GM12878 (cell line): ENCODE results near the gene SZRD1. TPM values are rescaled to one million over a fixed set of nuclear protein-coding genes. Genes with fewer than 3 reads are reported as not detected.

Experiments used
- ATAC-seq: fragments of 200-7000 bp; cut with Tn5 transposase; 3 replicates; pipeline ENCODE4 v1.9.1; 2020; ENCODE audit warnings: mild to moderate bottlenecking, moderate library complexity
- BruUV-seq: library from RNA; stranded (reverse); fragments of 400-500 nt; replicated peaks from 2 replicates; lab custom pipeline; 2021; lab: Mats Ljungman, UMichigan
- CTCF ChIA-PET: fragments of 300-600 bp; sonication (Branson Sonifier 250); formaldehyde crosslinking; extraction: SDS; loops from one replicate; lab custom pipeline; 2021; ENCODE audit warnings: inconsistent platforms; lab: Yijun Ruan, JAX
- POLR2A ChIA-PET: fragments of 350-600 bp; formaldehyde crosslinking; extraction: SDS; loops from one replicate; lab custom pipeline; 2021; ENCODE audit warnings: inconsistent platforms; lab: Charles Lee
- RAD21 ChIA-PET: fragments of 300-600 bp; sonication (Branson Sonifier 250); formaldehyde crosslinking; loops from one replicate; lab custom pipeline; 2023; ENCODE audit warnings: antibody characterized with exemption; ENCODE audit not compliant: unreplicated experiment; lab: Charles Lee
- SMC1A ChIA-PET: fragments of 300-600 bp; sonication (Branson Sonifier 250); formaldehyde crosslinking; loops from one replicate; lab custom pipeline; 2023; ENCODE audit not compliant: unreplicated experiment, uncharacterized antibody; lab: Charles Lee
- DNase-seq: peaks from one replicate; pipeline ENCODE4 v3.0.0-alpha.2; 2011; ENCODE audit warnings: low read depth, low spot score
- FAIRE-seq: peaks from 3 replicates; lab custom pipeline; 2011; peaks lifted over from hg19 to GRCh38; lab: Jason Lieb, UNC
- H2AFZ ChIP-seq: 2 replicates; pipeline ENCODE4 v1.6.0; 2011; ENCODE audit warnings: low read depth, low read length, control low read depth; ENCODE audit not compliant: control insufficient read depth
- H3K27ac ChIP-seq: 2 replicates; pipeline ENCODE4 v1.5.1; 2011; ENCODE audit warnings: control low read depth; ENCODE audit not compliant: control insufficient read depth, insufficient read depth
- H3K27me3 ChIP-seq, 2 experiments: replicated peaks in 1 of 2; 2 replicates each; pipeline versions ENCODE4 v1.6.0 to v1.6.1; 2011; ENCODE audit warnings: low read length in 1 of 2; ENCODE audit not compliant: control insufficient read depth in 2 of 2, insufficient read depth in 2 of 2
- H3K36me3 ChIP-seq, 2 experiments: 2 replicates each; pipeline ENCODE4 v1.5.1; 2011; ENCODE audit warnings: low read length in 1 of 2; ENCODE audit not compliant: control insufficient read depth in 2 of 2, insufficient read depth in 2 of 2
- H3K4me1 ChIP-seq: 2 replicates; pipeline ENCODE4 v1.6.1; 2011; ENCODE audit warnings: mild to moderate bottlenecking, low read length, moderate library complexity, mixed read lengths; ENCODE audit not compliant: control insufficient read depth, insufficient read depth
- H3K4me2 ChIP-seq: 2 replicates; pipeline ENCODE4 v1.6.0; 2011; ENCODE audit warnings: control low read depth; ENCODE audit not compliant: control insufficient read depth, insufficient read depth
- H3K4me3 ChIP-seq: fragments of 200-600 bp; sonication (generic); 2 replicates; pipeline ENCODE4 v1.5.1; 2016
- H3K79me2 ChIP-seq: 2 replicates; pipeline ENCODE4 v1.6.0; 2011; ENCODE audit warnings: low read length; ENCODE audit not compliant: control insufficient read depth, insufficient read depth
- H3K9ac ChIP-seq: 2 replicates; pipeline ENCODE4 v1.8.0; 2011; ENCODE audit warnings: low read length, control low read depth, mixed read lengths; ENCODE audit not compliant: control insufficient read depth, insufficient read depth
- H3K9me3 ChIP-seq: replicated peaks from 3 replicates; pipeline ENCODE4 v1.5.1; 2011; ENCODE audit warnings: mild to moderate bottlenecking, low read length; ENCODE audit not compliant: control insufficient read depth, insufficient read depth
- H4K20me1 ChIP-seq: 2 replicates; pipeline ENCODE4 v1.6.0; 2011; ENCODE audit not compliant: control insufficient read depth, insufficient read depth
- BCL11A ChIP-seq: IDR thresholded peaks from 2 replicates; pipeline ENCODE4 v1.6.1; 2011; ENCODE audit warnings: low read depth, low read length
- BHLHE40 ChIP-seq, 2 experiments: fragments of 450-650 bp in 1 of 2; IDR thresholded peaks; 2 replicates each; pipeline ENCODE4 v1.6.1; 2011 to 2017; ENCODE audit warnings: low read depth in 2 of 2, borderline replicate concordance in 1 of 2, improper control_type of control experiment in 1 of 2, low read length in 1 of 2, mild to moderate bottlenecking in 1 of 2
- CBFB ChIP-seq: IDR thresholded peaks from 2 replicates; pipeline ENCODE4 v1.6.1; 2016; ENCODE audit warnings: antibody characterized with exemption, low read depth
- CEBPB ChIP-seq, 2 experiments: fragments of 150-350 bp in 1 of 2; IDR thresholded peaks; 2 replicates each; pipeline ENCODE4 v1.6.1; 2012 to 2014; ENCODE audit warnings: low read depth in 2 of 2, low read length in 2 of 2, borderline replicate concordance in 1 of 2, inconsistent platforms in 1 of 2
- EED ChIP-seq: sonication (generic); IDR thresholded peaks from 2 replicates; pipeline ENCODE4 v1.6.1; 2016; ENCODE audit warnings: antibody characterized with exemption, low read depth
- GATAD2B ChIP-seq: fragments of 450-650 bp; conservative IDR thresholded peaks from 2 replicates; pipeline ENCODE4 v1.6.1; 2017; ENCODE audit warnings: low read depth, mild to moderate bottlenecking, moderate library complexity
- IKZF1 ChIP-seq: fragments of 450-650 bp; conservative IDR thresholded peaks from 2 replicates; pipeline ENCODE4 v1.6.1; 2017; ENCODE audit warnings: antibody characterized with exemption, mild to moderate bottlenecking
- KLF5 ChIP-seq: fragments of 450-650 bp; IDR thresholded peaks from 2 replicates; pipeline ENCODE4 v1.6.1; 2014; ENCODE audit warnings: mild to moderate bottlenecking; ENCODE audit not compliant: partially characterized antibody
- MTA3 ChIP-seq: IDR thresholded peaks from 2 replicates; pipeline ENCODE4 v1.6.1; 2012; ENCODE audit warnings: low read length, inconsistent platforms, borderline replicate concordance
- NBN ChIP-seq: fragments of 450-650 bp; IDR thresholded peaks from 2 replicates; pipeline ENCODE4 v1.6.1; 2016
- NR2C1 ChIP-seq: fragments of 450-650 bp; IDR thresholded peaks from 2 replicates; pipeline ENCODE4 v1.6.1; 2017; ENCODE audit warnings: antibody characterized with exemption, mild to moderate bottlenecking, moderate library complexity
- PAX5 ChIP-seq: IDR thresholded peaks from 2 replicates; pipeline ENCODE4 v1.6.1; 2011; ENCODE audit warnings: low read depth, low read length, borderline replicate concordance
- PAX8 ChIP-seq: fragments of 450-650 bp; IDR thresholded peaks from 2 replicates; pipeline ENCODE4 v1.6.1; 2017; ENCODE audit warnings: mild to moderate bottlenecking, moderate library complexity
- RCOR1 ChIP-seq: conservative IDR thresholded peaks from 2 replicates; pipeline ENCODE4 v1.6.1; 2012; ENCODE audit warnings: low read depth, low read length, improper control_type of control experiment
- RUNX3 ChIP-seq: IDR thresholded peaks from 2 replicates; pipeline ENCODE4 v1.6.1; 2012; ENCODE audit warnings: low read length, inconsistent platforms
- SUZ12 ChIP-seq: fragments of 200-600 bp; sonication (generic); IDR thresholded peaks from one replicate; pipeline ENCODE4 v1.6.1; 2018; ENCODE audit warnings: antibody characterized with exemption, mild to moderate bottlenecking; ENCODE audit not compliant: unreplicated experiment
- TBL1XR1 ChIP-seq: IDR thresholded peaks from 2 replicates; pipeline ENCODE4 v1.6.1; 2012; ENCODE audit warnings: low read depth, low read length, improper control_type of control experiment
- WRNIP1 ChIP-seq: IDR thresholded peaks from 2 replicates; pipeline ENCODE4 v1.6.1; 2011; ENCODE audit warnings: low read depth, low read length, improper control_type of control experiment, borderline replicate concordance
- WGBS: methylation state at CpG from one replicate; pipeline ENCODE4 v1.1.6; 2016; ENCODE audit warnings: low lambda C conversion rate; ENCODE audit not compliant: insufficient replicate concordance, insufficient coverage; ENCODE audit errors: missing lambda C conversion rate; 5-methylcytosine and 5-hydroxymethylcytosine counted together
- in situ Hi-C: fragments of 300-500 bp; cut with MboI; formaldehyde crosslinking; loops from 9 replicates; pipeline ENCODE4 v1.14.3; 2018; ENCODE audit warnings: mixed read lengths
- intact Hi-C: fragments of 100-400 bp; cut with micrococcal nuclease; formaldehyde crosslinking; loops from one replicate; pipeline ENCODE4 v1.14.2; 2022; ENCODE audit not compliant: unreplicated experiment
- polyA plus RNA-seq, 11 experiments: library from polyadenylated mRNA; depleted of rRNA in 4 of 11; unstranded in 6 of 11; stranded (reverse) in 5 of 11; fragments of >200 nt; fragmentation: Nextera tagmentation in 4 of 11; fragmentation: Illumina TruSeq in 1 of 11; extraction: Ambion mirVana in 4 of 11; extraction: Trizol in 1 of 11; gene quantifications; 1 replicate in 1 of 11; 2 replicates in 10 of 11; pipeline versions ENCODE4 v1.2.1 to v1.2.3, GENCODE V29; 2011 to 2016; ENCODE audit warnings: inconsistent platforms in 2 of 11, missing spikeins in 2 of 11, low read depth in 1 of 11
- total RNA-seq, 4 experiments: library from RNA; depleted of rRNA in 3 of 4; stranded (reverse); fragments of >200 nt in 3 of 4; fragmentation: Illumina TruSeq in 1 of 4; extraction: Trizol in 1 of 4; gene quantifications; 2 replicates each; pipeline versions ENCODE4 v1.2.1 to v1.2.3, GENCODE V29; 2013 to 2021
- TF ChIP-seq, protein P1 (sequence below): fragments of 450-650 bp; IDR thresholded peaks from 2 replicates; pipeline ENCODE4 v1.6.1; 2018; ENCODE audit warnings: mild to moderate bottlenecking, low read depth, moderate library complexity; ENCODE audit not compliant: partially characterized antibody
- TF ChIP-seq, protein P2 (sequence below): fragments of 450-650 bp; conservative IDR thresholded peaks from 2 replicates; pipeline ENCODE4 v1.6.1; 2017; ENCODE audit warnings: mild to moderate bottlenecking, moderate library complexity

The SZRD1 gene
- total and polyA plus RNA-seq, 10 of the 15 experiments (the other 5 are each of a cell fraction or from before 2014, with no cell fraction given): 5.6 to 213 (median 113) TPM

DNA sequence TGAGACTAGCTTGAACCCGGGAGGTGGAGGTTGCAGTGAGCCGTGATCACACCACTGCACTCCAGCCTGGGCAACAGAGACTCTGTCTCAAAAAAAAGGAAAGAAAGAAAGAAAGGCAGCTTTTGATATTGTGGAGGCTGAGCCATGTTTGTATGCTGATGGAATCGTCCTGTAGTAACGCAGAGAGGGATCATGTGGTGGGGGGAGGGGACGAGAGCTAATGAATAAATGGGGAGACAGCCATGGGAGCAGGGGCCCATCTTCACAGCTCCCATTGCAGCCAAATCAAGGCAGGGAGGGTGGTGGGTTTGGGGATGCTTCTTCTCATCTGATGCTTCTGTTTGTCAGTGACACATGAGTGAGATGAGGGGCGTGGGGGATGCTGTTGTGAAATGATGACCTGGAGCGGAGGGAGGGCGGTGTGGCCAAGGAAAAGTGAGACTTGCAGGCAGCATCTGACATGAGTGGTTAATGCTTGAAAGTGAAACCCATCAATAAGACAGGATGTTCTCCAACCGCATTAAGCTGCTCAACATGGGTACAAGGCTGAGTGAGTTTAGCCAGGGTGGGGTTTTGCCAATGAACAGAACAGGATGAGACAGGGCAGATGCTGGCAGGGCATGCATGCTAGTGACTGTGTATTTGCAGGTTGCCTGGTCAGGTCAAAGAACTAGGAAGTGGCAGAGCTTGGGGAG lies 53.5 kb downstream of the SZRD1 start:
- SMC1A ChIA-PET: interaction anchor here (0.7 to 2.3 kb wide), 9 partner anchors 12 to 68 kb away, joined by 3 to 13 read pairs (median 4); partner anchors contain the start of genes FBXO42 and NECAP2
- in situ Hi-C loops: no loop called here
- Histone ChIP-seq H3K79me2 (no peaks in the 10 kb centered on the region), H3K36me3 (no peaks in the 10 kb centered on the region), H3K27ac (no peak overlapping the region), H3K4me2 (peak overlapping the region; percentile 36), H3K27me3 (no peaks in the 10 kb centered on the region), H3K4me1 (peaks cover 18% of the 10 kb centered on the region), H3K4me3 (peak overlapping the region; percentile 23; the same call in 1 of the 2 replicates), H4K20me1 (no peaks in the 10 kb centered on the region), H3K9me3 (no peaks in the 10 kb centered on the region), H3K9ac (no peak overlapping the region), H2AFZ (no peak overlapping the region)
- 7% methylated on average over 9 of the region's 9 CpGs for WGBS
- FAIRE-seq: peak; percentile 100
- DNase-seq: peak; percentile 84
- CTCF ChIA-PET: interaction anchor here (0.6 to 1.7 kb wide), 4 partner anchors 11 to 175 kb away, joined by 3 to 12 read pairs (median 4); partner anchors contain the start of gene NECAP2
- RAD21 ChIA-PET: interaction anchor here (1.2 to 2.7 kb wide), 5 partner anchors 12 to 52 kb away, joined by 3 to 14 read pairs (median 9); partner anchors contain the start of genes NECAP2 and SZRD1
- intact Hi-C loops: no loop called here
- peak; percentile 97 for ATAC-seq
- BruUV-seq: no TSS peak
- POLR2A ChIA-PET: interaction anchor here (0.7 to 1.8 kb wide), 4 partner anchors 20 to 53 kb away, joined by 3 to 7 read pairs (median 4); partner anchors contain the start of genes NECAP2 and SZRD1
- no peak for TF ChIP-seq WRNIP1
- peak; percentile 73; the same call in 1 of the 2 replicates for TF ChIP-seq NBN
- no peak for TF ChIP-seq CEBPB (IDR thresholded peaks at IDR 0.05; ENCODE audit: borderline replicate concordance in 1 of 2, low read depth in 2 of 2, low read length in 2 of 2)
- TF ChIP-seq GATAD2B: no peak
- TF ChIP-seq BHLHE40 (IDR thresholded peaks at IDR 0.05; ENCODE audit: borderline replicate concordance in 1 of 2, low read depth in 2 of 2, low read length in 1 of 2): peak; percentile 17 to 38; a peak in 2 of 4 replicates
- TF ChIP-seq, protein P1, sequence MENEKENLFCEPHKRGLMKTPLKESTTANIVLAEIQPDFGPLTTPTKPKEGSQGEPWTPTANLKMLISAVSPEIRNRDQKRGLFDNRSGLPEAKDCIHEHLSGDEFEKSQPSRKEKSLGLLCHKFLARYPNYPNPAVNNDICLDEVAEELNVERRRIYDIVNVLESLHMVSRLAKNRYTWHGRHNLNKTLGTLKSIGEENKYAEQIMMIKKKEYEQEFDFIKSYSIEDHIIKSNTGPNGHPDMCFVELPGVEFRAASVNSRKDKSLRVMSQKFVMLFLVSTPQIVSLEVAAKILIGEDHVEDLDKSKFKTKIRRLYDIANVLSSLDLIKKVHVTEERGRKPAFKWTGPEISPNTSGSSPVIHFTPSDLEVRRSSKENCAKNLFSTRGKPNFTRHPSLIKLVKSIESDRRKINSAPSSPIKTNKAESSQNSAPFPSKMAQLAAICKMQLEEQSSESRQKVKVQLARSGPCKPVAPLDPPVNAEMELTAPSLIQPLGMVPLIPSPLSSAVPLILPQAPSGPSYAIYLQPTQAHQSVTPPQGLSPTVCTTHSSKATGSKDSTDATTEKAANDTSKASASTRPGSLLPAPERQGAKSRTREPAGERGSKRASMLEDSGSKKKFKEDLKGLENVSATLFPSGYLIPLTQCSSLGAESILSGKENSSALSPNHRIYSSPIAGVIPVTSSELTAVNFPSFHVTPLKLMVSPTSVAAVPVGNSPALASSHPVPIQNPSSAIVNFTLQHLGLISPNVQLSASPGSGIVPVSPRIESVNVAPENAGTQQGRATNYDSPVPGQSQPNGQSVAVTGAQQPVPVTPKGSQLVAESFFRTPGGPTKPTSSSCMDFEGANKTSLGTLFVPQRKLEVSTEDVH: no peak
- peak; percentile 46; the same call in 1 of the 2 replicates for TF ChIP-seq BCL11A
- TF ChIP-seq RCOR1: peak; percentile 72; the same call in 1 of the 2 replicates
- TF ChIP-seq EED: peak; percentile 66
- TF ChIP-seq PAX5: 0 out of 2 replicates have a peak, but pooled peaks have one; percentile 27
- peak; percentile 63 for TF ChIP-seq IKZF1
- TF ChIP-seq, protein P2, sequence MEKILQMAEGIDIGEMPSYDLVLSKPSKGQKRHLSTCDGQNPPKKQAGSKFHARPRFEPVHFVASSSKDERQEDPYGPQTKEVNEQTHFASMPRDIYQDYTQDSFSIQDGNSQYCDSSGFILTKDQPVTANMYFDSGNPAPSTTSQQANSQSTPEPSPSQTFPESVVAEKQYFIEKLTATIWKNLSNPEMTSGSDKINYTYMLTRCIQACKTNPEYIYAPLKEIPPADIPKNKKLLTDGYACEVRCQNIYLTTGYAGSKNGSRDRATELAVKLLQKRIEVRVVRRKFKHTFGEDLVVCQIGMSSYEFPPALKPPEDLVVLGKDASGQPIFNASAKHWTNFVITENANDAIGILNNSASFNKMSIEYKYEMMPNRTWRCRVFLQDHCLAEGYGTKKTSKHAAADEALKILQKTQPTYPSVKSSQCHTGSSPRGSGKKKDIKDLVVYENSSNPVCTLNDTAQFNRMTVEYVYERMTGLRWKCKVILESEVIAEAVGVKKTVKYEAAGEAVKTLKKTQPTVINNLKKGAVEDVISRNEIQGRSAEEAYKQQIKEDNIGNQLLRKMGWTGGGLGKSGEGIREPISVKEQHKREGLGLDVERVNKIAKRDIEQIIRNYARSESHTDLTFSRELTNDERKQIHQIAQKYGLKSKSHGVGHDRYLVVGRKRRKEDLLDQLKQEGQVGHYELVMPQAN: no peak
- no peak for TF ChIP-seq KLF5
- TF ChIP-seq PAX8: no peak
- TF ChIP-seq SUZ12: no peak
- no peak for TF ChIP-seq MTA3
- TF ChIP-seq NR2C1: no peak
- TF ChIP-seq TBL1XR1: peak; percentile 28; the same call in 1 of the 2 replicates
- TF ChIP-seq RUNX3: peak; percentile 90
- TF ChIP-seq CBFB: no peak
